ENCODE results near the gene CCNH.

The CCNH gene

DNA sequence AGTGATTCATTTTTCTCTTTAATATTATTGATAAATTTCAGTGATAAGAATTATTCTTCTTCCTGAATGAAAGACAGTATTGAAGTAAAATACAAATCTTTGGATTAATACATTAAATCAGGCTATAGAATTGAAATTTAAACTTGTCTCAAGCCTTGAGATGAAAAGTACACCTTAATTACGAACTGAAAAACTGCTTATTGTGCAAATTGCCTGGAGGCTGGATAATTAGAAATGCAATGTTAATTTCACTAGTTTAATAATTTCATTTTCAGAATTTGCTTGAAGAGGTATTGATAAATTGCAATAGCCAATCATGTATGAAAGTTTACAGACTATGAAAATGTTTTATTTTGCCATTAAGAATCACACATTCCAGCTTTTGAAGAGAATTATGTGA is 11.0 kb upstream of the CCNH start:
- no peak overlapping the region for H3K4me3 ChIP-seq (ENCODE audit: insufficient read depth, low read length, poor library complexity, severe bottlenecking)
- no peaks in the 10 kb centered on the region for H4K20me1 ChIP-seq (ENCODE audit: low read depth, low read length)
- no peaks in the 10 kb centered on the region for H3K79me2 ChIP-seq (ENCODE audit: insufficient read depth, low read length)
- no peak overlapping the region for H2AFZ ChIP-seq (ENCODE audit: low read depth, low read length, severe bottlenecking)
- no peaks in the 10 kb centered on the region for H3K36me3 ChIP-seq (ENCODE audit: low read length)
- H3K9me2 ChIP-seq (replicated peaks; ENCODE audit: insufficient read depth, low read length): no peaks in the 10 kb centered on the region
- TF ChIP-seq, protein P1, sequence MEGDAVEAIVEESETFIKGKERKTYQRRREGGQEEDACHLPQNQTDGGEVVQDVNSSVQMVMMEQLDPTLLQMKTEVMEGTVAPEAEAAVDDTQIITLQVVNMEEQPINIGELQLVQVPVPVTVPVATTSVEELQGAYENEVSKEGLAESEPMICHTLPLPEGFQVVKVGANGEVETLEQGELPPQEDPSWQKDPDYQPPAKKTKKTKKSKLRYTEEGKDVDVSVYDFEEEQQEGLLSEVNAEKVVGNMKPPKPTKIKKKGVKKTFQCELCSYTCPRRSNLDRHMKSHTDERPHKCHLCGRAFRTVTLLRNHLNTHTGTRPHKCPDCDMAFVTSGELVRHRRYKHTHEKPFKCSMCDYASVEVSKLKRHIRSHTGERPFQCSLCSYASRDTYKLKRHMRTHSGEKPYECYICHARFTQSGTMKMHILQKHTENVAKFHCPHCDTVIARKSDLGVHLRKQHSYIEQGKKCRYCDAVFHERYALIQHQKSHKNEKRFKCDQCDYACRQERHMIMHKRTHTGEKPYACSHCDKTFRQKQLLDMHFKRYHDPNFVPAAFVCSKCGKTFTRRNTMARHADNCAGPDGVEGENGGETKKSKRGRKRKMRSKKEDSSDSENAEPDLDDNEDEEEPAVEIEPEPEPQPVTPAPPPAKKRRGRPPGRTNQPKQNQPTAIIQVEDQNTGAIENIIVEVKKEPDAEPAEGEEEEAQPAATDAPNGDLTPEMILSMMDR (IDR thresholded peaks at IDR 0.05; ENCODE audit: insufficient read depth, low read length, poor library complexity, severe bottlenecking): no peak
- no peak for TF ChIP-seq EZH2phosphoT487 (conservative IDR thresholded peaks at IDR 0.05; ENCODE audit: low read length)
- H3K4me2 ChIP-seq (ENCODE audit: low read depth, low read length, poor library complexity, severe bottlenecking): no peak overlapping the region
- H3K9me3 ChIP-seq (ENCODE audit: insufficient read depth, low read length): no peaks in the 10 kb centered on the region
- no peaks in the 10 kb centered on the region for H3K27me3 ChIP-seq (ENCODE audit: low read length)
- H3K9ac ChIP-seq (ENCODE audit: low read length): no peak overlapping the region
- no peak overlapping the region for H3K27ac ChIP-seq (ENCODE audit: low read depth, low read length)
- H3F3A ChIP-seq (ENCODE audit: insufficient read depth): no peaks in the 10 kb centered on the region

DNA sequence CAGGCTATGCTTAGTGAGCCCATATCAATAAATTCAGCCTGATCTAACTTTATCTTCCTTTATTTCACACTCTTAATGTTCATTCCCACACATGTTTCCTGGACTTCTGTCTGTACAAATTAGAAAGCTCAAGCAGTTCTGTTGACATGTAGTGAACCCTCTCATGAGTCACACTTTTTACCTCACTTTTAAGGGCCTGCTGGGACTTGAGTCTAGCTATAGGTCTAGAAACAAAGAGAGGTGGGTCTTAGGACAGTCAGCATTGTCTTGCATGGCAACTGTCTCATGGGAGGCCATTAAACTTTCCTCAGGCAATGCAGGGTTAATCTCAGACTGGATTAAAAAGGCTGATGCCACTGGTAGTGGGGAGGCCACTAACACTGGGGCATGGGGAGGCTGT is 8.6 kb upstream of the CCNH start:
- H2AFZ ChIP-seq (ENCODE audit: low read depth, low read length, severe bottlenecking): no peak overlapping the region
- H4K20me1 ChIP-seq (ENCODE audit: low read depth, low read length): no peaks in the 10 kb centered on the region
- no peaks in the 10 kb centered on the region for H3K79me2 ChIP-seq (ENCODE audit: insufficient read depth, low read length)
- no peak overlapping the region for H3K9ac ChIP-seq (ENCODE audit: low read length)
- H3K36me3 ChIP-seq (ENCODE audit: low read length): no peaks in the 10 kb centered on the region
- H3K27me3 ChIP-seq (ENCODE audit: low read length): no peaks in the 10 kb centered on the region
- TF ChIP-seq, protein P1 (IDR thresholded peaks at IDR 0.05; ENCODE audit: insufficient read depth, low read length, poor library complexity, severe bottlenecking): no peak
- no peak for TF ChIP-seq EZH2phosphoT487 (conservative IDR thresholded peaks at IDR 0.05; ENCODE audit: low read length)
- no peaks in the 10 kb centered on the region for H3K9me3 ChIP-seq (ENCODE audit: insufficient read depth, low read length)
- H3K4me3 ChIP-seq (ENCODE audit: insufficient read depth, low read length, poor library complexity, severe bottlenecking): no peak overlapping the region
- no peak overlapping the region for H3K4me2 ChIP-seq (ENCODE audit: low read depth, low read length, poor library complexity, severe bottlenecking)
- H3K27ac ChIP-seq (ENCODE audit: low read depth, low read length): no peak overlapping the region
- H3F3A ChIP-seq (ENCODE audit: insufficient read depth): no peaks in the 10 kb centered on the region
- no peaks in the 10 kb centered on the region for H3K9me2 ChIP-seq (replicated peaks; ENCODE audit: insufficient read depth, low read length)

DNA sequence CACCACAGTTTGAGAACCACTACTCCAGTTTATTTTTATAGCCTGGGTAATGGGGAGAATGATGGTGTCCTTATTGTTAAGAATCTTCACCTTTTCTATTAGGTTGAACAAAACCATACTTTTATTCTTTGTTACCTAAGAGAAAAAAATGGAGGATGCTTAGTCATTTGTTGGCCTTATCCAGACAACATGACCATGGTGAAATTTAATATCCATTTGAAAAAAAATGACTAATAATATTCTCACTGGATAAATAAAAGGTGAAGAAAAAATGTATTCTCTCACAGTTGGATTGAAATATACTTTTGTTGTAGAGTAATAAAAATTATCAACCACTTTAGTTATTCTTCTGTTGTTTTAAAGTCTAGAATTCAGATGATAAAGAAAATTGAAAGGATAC is 5.8 kb upstream of the CCNH start:
- no peak overlapping the region for H3K4me3 ChIP-seq (ENCODE audit: insufficient read depth, low read length, poor library complexity, severe bottlenecking)
- no peak overlapping the region for H2AFZ ChIP-seq (ENCODE audit: low read depth, low read length, severe bottlenecking)
- no peak overlapping the region for H3K9ac ChIP-seq (ENCODE audit: low read length)
- H4K20me1 ChIP-seq (ENCODE audit: low read depth, low read length): no peaks in the 10 kb centered on the region
- no peaks in the 10 kb centered on the region for H3K79me2 ChIP-seq (ENCODE audit: insufficient read depth, low read length)
- no peaks in the 10 kb centered on the region for H3K9me3 ChIP-seq (ENCODE audit: insufficient read depth, low read length)
- no peak overlapping the region for H3K27ac ChIP-seq (ENCODE audit: low read depth, low read length)
- no peaks in the 10 kb centered on the region for H3F3A ChIP-seq (ENCODE audit: insufficient read depth)
- no peaks in the 10 kb centered on the region for H3K36me3 ChIP-seq (ENCODE audit: low read length)
- H3K27me3 ChIP-seq (ENCODE audit: low read length): no peaks in the 10 kb centered on the region
- TF ChIP-seq, protein P1 (IDR thresholded peaks at IDR 0.05; ENCODE audit: insufficient read depth, low read length, poor library complexity, severe bottlenecking): no peak
- no peaks in the 10 kb centered on the region for H3K9me2 ChIP-seq (replicated peaks; ENCODE audit: insufficient read depth, low read length)
- no peak overlapping the region for H3K4me2 ChIP-seq (ENCODE audit: low read depth, low read length, poor library complexity, severe bottlenecking)

DNA sequence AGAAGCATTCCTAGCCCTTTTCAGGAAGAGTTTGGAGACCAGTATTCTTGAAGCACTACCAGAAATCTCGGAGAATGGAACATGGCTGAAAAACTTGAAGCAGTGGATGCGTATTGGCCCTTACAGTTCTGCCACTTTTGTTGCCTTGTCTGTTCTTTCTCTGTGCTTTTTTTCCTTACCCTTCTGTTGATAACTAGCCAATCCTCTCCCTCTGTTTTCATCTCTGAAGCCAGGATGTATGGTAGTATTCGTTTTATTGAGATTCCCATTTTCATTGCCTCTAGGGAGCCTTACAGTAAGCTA is 564 bp upstream of the CCNH start:
- peak overlapping the region; percentile 92 for H3K4me3 ChIP-seq (ENCODE audit: insufficient read depth, low read length, poor library complexity, severe bottlenecking)
- H3K27me3 ChIP-seq (ENCODE audit: low read length): no peaks in the 10 kb centered on the region
- H3K36me3 ChIP-seq (ENCODE audit: low read length): peaks cover 31% of the 10 kb centered on the region
- peaks cover 11% of the 10 kb centered on the region; the same call in 1 of the 2 replicates for H4K20me1 ChIP-seq (ENCODE audit: low read depth, low read length)
- peak overlapping the region; percentile 81 for H2AFZ ChIP-seq (ENCODE audit: low read depth, low read length, severe bottlenecking)
- H3F3A ChIP-seq (ENCODE audit: insufficient read depth): no peaks in the 10 kb centered on the region
- no peaks in the 10 kb centered on the region for H3K9me3 ChIP-seq (ENCODE audit: insufficient read depth, low read length)
- H3K9me2 ChIP-seq (replicated peaks; ENCODE audit: insufficient read depth, low read length): no peaks in the 10 kb centered on the region
- H3K4me2 ChIP-seq (ENCODE audit: low read depth, low read length, poor library complexity, severe bottlenecking): peak overlapping the region; percentile 59
- no peak overlapping the region for H3K27ac ChIP-seq (ENCODE audit: low read depth, low read length)
- peaks cover 32% of the 10 kb centered on the region for H3K79me2 ChIP-seq (ENCODE audit: insufficient read depth, low read length)
- TF ChIP-seq, protein P1 (IDR thresholded peaks at IDR 0.05; ENCODE audit: insufficient read depth, low read length, poor library complexity, severe bottlenecking): no peak
- TF ChIP-seq EZH2phosphoT487 (conservative IDR thresholded peaks at IDR 0.05; ENCODE audit: low read length): no peak
- peak overlapping the region; percentile 86 for H3K9ac ChIP-seq (ENCODE audit: low read length)
